Measurements from ENCODE around the gene RARS2. TPM values are rescaled to one million over a fixed set of nuclear protein-coding genes. Genes with fewer than 3 reads are reported as not detected.
"Not testable (repeated sequence)": the region's sequence is repeated elsewhere in the genome, so short reads cannot be mapped to it uniquely, and the experiment has no call there.

Gene RARS2
- total RNA-seq, 1 donor from 2014 or later, result 28.4 TPM

- peak in 1 of 2 donors; percentile 9 for DNase-seq (ENCODE audit: low read depth in 2 of 2)
Measured at GRCh38 chr6:87504441-87504840, 85.3 kb downstream of the RARS2 start.

DNA sequence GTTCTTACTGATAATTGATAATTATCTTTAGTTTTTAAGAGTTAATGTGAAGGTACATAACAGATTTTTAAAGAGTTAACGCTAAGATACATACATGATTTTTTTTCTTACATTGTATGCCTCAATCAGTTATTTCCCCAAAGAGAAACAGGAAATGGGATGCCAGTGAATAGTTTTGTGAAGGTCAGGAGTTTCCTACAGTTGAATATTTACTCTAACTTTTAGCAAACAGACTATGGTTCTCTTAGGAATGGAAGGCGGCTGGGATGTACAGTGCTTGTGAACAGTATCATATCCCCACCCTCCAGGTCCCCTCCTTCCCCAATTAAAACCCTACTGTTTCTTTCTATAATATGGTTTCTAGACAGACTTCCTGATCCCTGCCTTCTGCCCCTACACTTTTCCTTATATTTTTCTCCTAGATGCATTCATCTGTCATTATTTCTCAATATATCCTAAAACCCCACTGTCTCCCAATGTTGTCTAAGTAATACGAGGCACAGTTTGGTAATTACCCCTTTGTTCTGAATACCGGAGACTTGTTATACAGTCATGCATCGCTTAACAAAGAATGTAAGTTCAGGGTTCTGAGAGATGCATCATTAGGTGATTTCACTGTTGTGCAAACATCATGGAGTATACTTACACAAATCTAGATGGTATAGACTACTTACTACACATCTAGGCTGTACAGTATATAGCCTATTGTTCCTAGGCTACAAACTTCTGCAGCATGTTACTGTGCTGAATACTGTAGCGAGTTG, 87.8 kb downstream of the RARS2 start:
- DNase-seq (ENCODE audit: low read depth in 2 of 2), result peak; percentile 15 to 64

DNA sequence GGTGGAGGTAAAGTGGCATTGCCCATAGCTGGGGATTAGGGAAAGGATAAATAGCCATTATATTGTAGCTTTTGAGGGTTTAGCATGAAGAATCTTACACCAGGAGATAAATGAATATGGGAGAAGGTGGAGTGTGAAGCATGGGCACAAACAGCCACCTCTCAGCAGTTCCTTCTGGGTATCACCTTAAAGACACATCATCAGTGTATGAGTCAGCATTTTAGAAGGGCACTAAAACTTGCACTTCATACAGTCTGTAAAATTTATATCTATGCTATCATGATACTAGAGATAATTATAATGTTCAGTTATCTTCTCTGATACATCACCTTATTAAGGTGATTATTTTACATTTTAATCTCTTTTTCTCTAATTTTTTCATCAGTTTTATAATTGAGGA, 91.7 kb downstream of the RARS2 start:
- DNase-seq (ENCODE audit: low read depth in 2 of 2), result no peak

DNA sequence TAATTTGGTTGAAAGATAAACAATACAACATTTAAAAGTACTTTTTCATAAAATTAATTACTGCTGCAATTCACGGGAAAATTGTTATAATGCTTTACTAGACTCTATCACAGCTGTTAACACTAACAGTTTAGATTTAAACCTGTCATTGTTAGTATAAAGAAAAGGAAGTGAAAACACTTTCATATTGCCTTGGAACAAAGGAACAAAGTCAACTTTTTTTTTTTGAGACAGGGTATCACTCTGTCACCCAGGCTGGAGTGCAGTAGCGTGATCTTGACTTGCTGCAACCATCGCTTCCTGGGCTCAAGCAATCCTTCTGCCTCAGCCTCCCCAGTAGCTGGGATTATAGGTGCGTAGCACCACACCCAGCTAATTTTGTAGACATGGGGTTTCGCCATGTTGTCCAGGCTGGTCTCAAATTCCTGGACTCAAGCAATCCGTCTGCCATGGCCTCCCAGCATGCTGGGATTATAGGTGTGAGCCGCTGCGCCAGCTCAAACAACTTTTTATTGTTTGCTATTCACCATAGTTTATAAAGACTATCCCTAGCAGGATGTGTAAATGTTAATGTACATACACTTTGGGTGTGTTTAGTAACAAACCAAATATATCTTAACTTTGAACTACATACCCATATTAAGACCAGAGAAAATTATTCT, 94.9 kb downstream of the RARS2 start:
- no peak for DNase-seq (ENCODE audit: low read depth in 2 of 2)

DNA sequence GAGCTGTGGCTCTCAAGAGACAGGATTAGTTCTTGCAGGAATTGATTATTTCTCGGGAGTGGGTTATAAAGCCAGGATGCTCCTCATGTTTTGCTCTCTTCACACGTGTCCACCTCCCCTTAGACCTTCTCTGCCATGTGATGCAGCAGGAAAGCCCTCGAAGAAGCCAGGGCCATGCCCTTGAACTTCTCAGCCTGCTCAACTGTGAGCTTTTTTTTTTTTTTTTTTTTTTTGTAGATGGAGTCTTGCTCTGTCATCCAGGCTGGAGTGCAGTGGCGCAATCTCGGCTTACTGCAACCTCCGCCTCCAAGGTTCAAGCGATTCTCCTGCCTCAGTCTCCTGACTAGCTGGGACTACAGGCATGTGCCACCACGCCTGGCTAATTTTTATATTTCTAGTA, 100.5 kb downstream of the RARS2 start:
- DNase-seq (ENCODE audit: low read depth in 2 of 2), result not testable (repeated sequence)

DNA sequence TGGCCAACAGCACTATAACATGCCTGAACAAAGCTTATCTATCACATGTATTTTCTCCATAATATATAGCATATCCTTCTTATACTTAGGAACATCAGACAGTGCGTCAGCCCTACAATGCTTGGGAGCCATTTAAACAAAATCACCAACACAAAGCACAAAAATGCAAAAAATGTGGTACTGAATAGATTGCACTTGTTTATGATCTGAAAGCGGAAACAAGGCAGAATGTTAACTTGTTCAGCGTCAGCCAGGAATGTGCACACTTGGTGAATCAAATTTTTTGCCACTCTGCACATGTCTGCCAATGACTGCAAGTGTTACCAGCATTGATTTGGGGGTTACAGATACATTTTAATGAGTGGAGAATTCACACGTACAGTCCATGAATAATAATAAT, 102.2 kb downstream of the RARS2 start:
- DNase-seq (ENCODE audit: low read depth in 2 of 2), result peak in 1 of 2 donors; percentile 80

- no peak for DNase-seq (ENCODE audit: low read depth in 2 of 2)
Measured at GRCh38 chr6:87484491-87484890, 105.3 kb downstream of the RARS2 start.

GRCh38 chr6:87483929-87484328, 105.9 kb downstream of the RARS2 start:
- DNase-seq (ENCODE audit: low read depth in 2 of 2), result peak in 1 of 2 donors; percentile 31

DNA sequence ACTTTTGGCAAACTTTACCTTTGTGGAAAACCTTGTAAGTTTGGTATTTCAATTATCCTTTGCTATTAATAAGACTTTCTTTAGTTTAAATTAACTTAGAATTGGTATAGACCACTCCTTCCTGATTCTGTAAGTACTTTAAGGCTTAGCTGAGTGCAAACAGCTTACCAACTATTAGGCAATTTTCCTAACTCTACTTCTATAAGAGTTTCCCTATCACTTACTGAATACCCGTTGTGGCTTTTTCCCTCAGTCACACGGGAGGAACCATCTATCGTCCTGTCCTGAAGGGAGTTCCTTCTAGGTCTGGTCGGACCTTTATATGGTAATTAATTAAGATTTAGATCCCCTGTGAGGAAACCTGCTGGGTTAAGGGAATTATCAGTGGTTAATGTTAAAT, 107.4 kb downstream of the RARS2 start:
- no peak for DNase-seq (ENCODE audit: low read depth in 2 of 2)

DNA sequence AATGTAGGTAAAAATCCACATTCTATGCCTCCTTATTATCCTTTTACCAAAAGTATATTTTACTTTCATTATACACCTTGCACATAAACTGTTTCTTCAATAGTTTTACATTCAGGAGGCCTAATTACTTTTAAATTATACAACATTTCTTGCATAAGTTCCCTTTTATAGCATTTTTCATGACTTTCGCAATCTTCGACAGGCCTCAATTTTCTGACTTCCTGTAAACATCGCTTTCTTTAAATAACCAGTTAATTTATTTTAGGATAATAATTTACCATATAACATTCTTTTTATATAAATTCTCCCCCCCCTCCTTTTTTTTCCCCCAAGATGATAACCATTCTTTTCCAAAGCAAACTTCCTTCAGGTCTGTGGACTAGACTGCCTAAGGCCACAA, 107.9 kb downstream of the RARS2 start:
- DNase-seq (ENCODE audit: low read depth in 2 of 2), result no peak

GRCh38 chr6:87473419-87473903, 116.3 kb downstream of the RARS2 start:
- peak; percentile 20 to 66 for DNase-seq (ENCODE audit: low read depth in 2 of 2)

- peak; percentile 86 to 88 for DNase-seq (ENCODE audit: low read depth in 2 of 2)
Measured at GRCh38 chr6:87472525-87473418, 117.0 kb downstream of the RARS2 start, which contains the start of gene SLC35A1. SLC35A1 (plus strand) TSS chr6:87472974; CDS start chr6:87473004, 30 bp downstream.

DNA sequence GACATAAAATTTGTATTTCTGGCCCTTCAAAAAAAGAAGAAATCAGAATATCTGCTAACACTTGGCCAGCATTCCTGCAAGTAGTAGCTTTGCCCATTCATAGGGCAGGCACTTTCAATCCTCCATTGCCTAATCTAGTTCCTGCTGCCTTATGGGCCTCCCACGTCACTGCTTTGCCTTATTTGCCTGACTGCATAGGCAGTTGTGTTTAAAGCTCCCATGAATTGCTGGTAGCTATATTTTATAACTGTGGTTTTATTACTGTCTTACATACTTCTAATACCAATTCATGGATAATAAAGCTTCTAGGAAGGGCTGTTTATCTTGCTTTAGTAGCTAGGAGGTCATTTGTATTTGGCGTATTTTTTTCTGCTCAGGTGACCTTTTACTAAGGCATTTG, 124.7 kb downstream of the RARS2 start:
- no peak for DNase-seq (ENCODE audit: low read depth in 2 of 2)

Other genes starting within 250 kb of the RARS2 start
- gene C6orf163, start 245.2 kb downstream of the RARS2 start, total RNA-seq, result 0.44 and 0.79 TPM in 2 replicates
- under 0.01 and 0.22 TPM in 2 replicates for gene CFAP206, start 182.0 kb downstream of the RARS2 start, total RNA-seq
- gene SLC35A1, start 117.0 kb downstream of the RARS2 start, total RNA-seq, result 14.4 and 24.0 TPM in 2 replicates
- gene ORC3, start 148 bp upstream of the RARS2 start, total RNA-seq, result 7.9 and 10.0 TPM in 2 replicates
- gene AKIRIN2, start 112.2 kb upstream of the RARS2 start, total RNA-seq, result 9.8 and 15.7 TPM in 2 replicates